HCEC 1CT (cell line): ENCODE measurements around the gene NDUFS3.
"Not testable (repeated sequence)": the region's sequence is repeated elsewhere in the genome, so short reads cannot be mapped to it uniquely, and the experiment has no call there.

Source experiments
- DNase-seq: peaks from one replicate; pipeline ENCODE4 v3.0.0-alpha.2; 2017

Gene NDUFS3

GRCh38 chr11:47578524-47579494, at the start of gene NDUFS3, which contains the start of gene KBTBD4:
Gene NDUFS3, plus strand, starts transcription at chr11:47579074. Its CDS starts 18 bp downstream, at chr11:47579092.
Gene KBTBD4, minus strand, starts transcription at chr11:47578970. Its CDS starts 19 bp downstream, at chr11:47578951.
- DNase-seq = peak; percentile 83

- DNase-seq = no peak
Measured at GRCh38 chr11:47529951-47530350, 48.9 kb upstream of the NDUFS3 start.

- not testable (repeated sequence) for DNase-seq
Measured at GRCh38 chr11:47530721-47531120, 48.2 kb upstream of the NDUFS3 start.

- no peak for DNase-seq
Measured at GRCh38 chr11:47531666-47532065, 47.2 kb upstream of the NDUFS3 start.

- DNase-seq = no peak
Measured at GRCh38 chr11:47532597-47533213, 46.2 kb upstream of the NDUFS3 start.

GRCh38 chr11:47533690-47534151, 45.2 kb upstream of the NDUFS3 start:
- peak; percentile 94 for DNase-seq

- DNase-seq = no peak
Measured at GRCh38 chr11:47534704-47535251, 44.1 kb upstream of the NDUFS3 start.

GRCh38 chr11:47536915-47537314, 42.0 kb upstream of the NDUFS3 start:
- DNase-seq = no peak

GRCh38 chr11:47538741-47539565, 39.9 kb upstream of the NDUFS3 start:
- no peak for DNase-seq

- no peak for DNase-seq
Measured at GRCh38 chr11:47539681-47540039, 39.2 kb upstream of the NDUFS3 start.

- DNase-seq = no peak
Measured at GRCh38 chr11:47541070-47541469, 37.8 kb upstream of the NDUFS3 start.

- DNase-seq = no peak
Measured at GRCh38 chr11:47545298-47545697, 33.6 kb upstream of the NDUFS3 start.

GRCh38 chr11:47546274-47546673, 32.6 kb upstream of the NDUFS3 start:
- not testable (repeated sequence) for DNase-seq

- no peak for DNase-seq
Measured at GRCh38 chr11:47550288-47551047, 28.4 kb upstream of the NDUFS3 start.

- peak; percentile 50 for DNase-seq
Measured at GRCh38 chr11:47551086-47551485, 27.8 kb upstream of the NDUFS3 start.

- peak; percentile 22 for DNase-seq
Measured at GRCh38 chr11:47552056-47552565, 26.8 kb upstream of the NDUFS3 start.

- DNase-seq = peak; percentile 90
Measured at GRCh38 chr11:47552566-47553405, 26.1 kb upstream of the NDUFS3 start, which contains the start of gene CELF1. Gene CELF1, minus strand, starts transcription at chr11:47553132. Its CDS starts 53,609 bp downstream, at chr11:47499523.

GRCh38 chr11:47553406-47553743, 25.5 kb upstream of the NDUFS3 start:
- no peak for DNase-seq

GRCh38 chr11:47557004-47557403, 21.9 kb upstream of the NDUFS3 start:
- DNase-seq = not testable (repeated sequence)

- no peak for DNase-seq
Measured at GRCh38 chr11:47558695-47559094, 20.2 kb upstream of the NDUFS3 start.

GRCh38 chr11:47560426-47560825, 18.4 kb upstream of the NDUFS3 start:
- peak; percentile 76 for DNase-seq
